GM19328 (cell line): ENCODE results near the gene SPAG17.

Source experiments
- ATAC-seq: cut with Tn5 transposase; IDR thresholded peaks from one replicate; pipeline ENCODE4 v1.9.1; 2021; ENCODE audit warnings: mild to moderate bottlenecking, moderate library complexity; ENCODE audit not compliant: unreplicated experiment

Gene SPAG17

DNA sequence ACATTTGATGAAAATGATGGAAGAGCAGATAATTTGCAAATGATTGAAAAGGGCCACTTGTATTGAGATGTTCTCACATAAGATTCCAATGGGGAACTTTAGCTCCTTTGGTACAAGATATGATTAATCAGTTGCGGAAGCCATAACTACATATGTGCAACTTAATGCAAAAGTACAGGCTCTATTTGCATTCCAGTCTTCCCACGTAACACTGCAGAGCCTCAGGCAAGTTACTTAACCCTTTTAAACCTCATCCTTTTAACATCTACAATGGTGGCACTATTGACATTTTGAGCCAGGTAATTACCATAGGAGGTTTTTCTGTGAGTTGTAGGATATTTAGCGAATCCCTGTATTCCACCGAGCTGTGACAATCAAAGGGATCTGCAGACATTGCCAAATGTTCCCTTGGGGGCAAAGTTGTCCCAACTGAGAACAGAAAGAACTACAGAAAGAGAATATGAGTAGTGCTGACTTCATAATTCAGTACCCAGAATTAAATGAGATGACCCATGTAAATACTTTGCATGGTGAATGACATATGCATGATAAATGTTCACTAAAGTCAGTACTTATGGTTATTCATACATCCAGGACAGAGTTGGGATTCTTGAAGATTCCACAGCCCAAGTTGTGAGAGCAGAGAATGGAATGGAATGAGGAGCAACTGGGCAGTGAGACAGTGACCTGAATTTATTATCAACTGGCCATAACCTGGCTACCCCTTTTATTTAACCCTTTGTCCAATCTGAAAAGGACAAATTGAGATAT, 62.6 kb downstream of the SPAG17 start:
- ATAC-seq = no peak

DNA sequence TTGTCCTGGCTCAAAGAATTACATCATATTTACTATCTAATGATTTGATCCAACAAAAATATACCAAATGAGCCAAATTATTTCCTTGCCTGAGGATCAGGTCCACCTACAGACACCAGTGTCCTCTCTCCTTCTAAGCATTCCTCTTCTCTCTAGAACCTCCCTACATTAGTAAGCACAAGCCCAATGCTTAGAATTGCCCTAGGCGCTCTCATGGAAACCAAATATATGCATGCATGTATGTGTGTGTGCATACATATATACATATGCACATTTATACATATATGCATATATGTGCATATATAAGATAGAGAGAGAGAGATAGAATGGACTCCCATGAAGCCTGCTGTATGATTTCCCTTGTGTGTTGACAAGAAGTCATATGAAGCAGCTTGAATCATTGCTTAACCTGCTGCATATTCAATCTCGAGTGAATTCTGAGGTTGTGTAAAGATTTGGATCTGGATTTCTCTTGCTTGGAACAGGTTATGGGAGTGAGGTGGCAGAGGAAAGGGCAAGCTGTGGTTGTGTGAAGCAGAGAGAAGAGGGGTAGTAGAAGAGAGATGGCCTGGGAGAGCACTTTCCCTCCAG, 66.1 kb downstream of the SPAG17 start:
- ATAC-seq = no peak

DNA sequence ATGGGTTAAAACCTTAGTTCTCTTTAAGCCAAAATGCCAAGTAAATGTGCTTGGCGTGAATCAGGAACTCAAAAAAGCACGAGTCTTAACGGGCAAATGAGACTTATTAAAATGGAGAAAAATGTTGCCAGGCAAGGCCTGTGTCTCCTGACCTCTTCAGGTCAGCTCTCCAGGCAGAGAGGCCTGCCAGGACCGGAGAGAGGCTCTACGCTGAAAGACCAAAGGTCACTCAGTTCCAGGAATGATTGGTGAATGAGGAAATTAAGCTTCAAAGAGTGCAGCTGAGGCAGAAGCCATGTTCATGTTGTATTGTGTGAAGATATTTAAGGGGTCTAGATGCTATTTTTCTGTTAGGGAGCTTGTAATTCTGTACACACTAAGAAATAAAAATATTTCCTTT, 66.6 kb downstream of the SPAG17 start:
- no peak for ATAC-seq

DNA sequence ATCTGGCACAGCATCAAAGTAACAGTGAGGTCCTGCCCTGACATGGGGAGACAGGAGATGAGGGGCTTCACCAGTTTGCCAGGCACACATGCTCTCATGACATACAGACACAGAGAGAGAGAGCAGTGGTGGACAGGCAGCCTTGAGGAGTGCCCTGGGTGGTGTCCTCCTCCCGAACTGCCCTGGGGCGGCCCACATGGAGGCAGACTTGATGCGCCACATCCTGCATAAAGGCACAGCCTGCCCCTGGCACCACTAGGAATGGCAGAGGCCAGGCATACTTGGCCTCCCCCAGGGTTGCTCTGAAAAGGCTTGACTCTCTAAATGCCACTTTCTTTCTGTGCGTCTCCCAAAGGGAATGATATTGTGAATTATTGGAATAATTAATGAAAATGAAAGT, 67.5 kb downstream of the SPAG17 start:
- no peak for ATAC-seq

DNA sequence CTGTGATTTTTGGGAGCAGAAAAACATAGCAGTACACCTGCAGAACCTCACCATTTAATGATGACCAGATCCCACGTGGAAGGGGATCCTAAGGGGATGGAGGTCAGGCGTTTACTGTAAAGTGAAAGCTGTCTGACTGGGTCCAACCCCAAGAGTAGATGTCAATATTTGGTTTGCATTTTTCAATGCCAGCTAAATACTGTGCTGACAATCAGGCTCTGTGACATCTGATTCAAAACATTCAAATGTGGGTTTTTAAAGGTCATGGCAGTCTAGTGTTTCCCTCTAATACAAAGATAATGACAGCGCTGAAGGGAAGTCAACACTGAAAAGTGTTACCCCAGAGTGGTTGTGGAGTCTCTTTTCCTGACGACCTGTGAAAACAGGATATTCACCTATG, 68.1 kb downstream of the SPAG17 start:
- no peak for ATAC-seq

DNA sequence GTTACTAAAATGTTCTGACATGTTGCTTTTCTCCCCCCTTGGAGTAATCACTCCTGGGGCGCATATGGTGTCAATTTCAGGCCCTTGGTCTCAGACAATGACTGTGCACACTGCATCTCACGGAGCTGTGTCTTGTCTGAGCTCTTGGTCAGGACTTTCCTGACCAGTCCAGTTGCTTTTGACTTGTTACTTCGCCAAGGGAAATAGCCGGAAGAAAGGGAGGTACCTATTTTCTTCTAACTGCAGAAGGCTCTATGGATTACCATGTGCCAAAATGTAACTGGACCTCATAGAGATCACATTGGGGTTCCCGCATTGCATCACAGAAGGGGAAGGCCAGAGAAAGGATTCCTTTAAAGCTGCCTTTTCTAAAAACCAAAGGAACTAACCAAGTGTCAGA, 68.6 kb downstream of the SPAG17 start:
- no peak for ATAC-seq

DNA sequence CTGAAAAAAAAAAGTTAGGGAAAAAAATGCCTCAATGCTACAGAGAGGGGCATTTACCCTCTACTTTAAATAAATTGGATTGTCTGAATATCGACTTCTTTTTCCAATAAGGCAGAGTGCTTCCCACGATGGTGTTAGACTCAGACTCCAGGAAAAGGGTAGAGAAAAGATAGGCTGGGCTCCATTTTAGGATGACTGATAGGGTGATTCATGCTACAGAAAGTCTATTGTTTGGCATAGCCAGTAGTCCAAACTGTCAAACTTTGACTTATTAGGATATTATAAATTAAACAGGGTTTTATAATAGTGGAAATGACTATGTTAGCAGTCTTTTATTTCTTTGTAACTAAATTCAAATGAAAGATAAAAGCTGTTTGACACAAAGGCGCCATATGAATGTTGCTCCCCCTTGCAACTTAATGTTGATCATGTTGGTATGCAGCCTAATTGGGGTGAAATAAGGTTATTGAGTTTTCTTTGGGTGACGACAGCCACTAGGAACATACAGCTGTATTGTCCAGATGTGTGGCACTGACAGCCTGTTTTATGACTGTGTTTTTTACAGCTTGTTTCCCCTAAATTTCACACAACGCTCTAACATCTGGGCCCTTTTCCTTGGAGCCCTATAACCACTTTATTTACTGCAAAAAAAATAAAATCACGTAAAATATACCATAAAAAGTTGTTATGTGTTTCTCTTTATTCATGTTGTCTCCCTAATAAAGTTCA, 69.3 kb downstream of the SPAG17 start:
- no peak for ATAC-seq

DNA sequence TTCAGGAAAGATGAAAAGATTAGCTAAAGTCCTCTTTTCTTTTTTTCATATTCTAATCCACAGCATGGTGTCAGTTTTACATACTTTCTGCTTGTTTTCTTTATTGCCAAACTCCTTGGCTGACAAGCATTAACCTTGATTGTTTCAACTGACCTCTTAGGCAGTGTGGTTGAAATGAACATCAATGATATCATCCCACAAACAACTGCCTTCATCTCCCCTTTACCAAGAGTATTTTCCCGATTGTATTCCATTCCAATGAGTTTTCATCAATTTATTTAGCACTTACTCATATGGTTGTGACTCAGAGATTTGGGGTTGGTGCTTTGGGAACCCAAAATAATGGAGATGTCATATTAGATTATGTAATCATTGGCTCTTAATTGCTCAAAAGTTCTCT, 71.8 kb downstream of the SPAG17 start:
- ATAC-seq = no peak

DNA sequence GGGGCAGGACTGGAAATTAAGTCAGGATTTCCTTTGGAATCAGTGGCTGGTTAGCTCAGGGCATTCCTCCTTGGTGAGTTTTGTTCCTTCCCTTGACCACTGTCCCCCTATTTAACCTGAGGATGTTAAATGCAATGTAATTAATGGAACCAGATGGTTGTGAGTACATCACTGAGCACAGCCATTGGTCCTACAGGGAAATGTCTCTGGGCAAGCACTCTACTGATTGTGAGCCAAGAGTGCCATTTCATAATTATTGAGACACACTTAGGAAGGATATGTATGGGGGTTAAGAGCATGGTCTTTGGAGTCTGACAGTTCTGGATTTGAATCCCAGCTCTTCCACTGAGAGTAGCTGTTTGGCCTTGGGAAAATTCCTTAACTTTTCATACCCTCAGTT, 74.4 kb downstream of the SPAG17 start:
- ATAC-seq = no peak

DNA sequence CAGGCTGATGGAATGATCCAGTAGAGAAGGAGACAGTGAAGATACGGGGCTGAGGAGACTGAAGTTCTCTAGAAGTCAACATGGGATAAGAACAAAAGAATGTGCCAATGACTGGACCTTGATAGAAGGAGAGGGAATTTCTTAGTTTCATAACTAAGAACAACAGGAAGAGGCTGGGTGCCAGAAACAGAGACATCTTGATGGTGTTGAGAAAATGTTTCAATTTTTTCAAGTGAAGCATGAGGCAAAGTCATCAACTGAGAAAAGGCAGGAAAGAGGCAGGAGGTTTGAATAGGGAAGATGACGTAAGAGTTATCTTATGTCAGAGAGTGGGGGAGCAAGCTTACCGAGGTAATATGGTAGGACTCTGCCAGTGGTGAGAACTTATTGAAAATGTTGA, 80.1 kb downstream of the SPAG17 start:
- no peak for ATAC-seq

DNA sequence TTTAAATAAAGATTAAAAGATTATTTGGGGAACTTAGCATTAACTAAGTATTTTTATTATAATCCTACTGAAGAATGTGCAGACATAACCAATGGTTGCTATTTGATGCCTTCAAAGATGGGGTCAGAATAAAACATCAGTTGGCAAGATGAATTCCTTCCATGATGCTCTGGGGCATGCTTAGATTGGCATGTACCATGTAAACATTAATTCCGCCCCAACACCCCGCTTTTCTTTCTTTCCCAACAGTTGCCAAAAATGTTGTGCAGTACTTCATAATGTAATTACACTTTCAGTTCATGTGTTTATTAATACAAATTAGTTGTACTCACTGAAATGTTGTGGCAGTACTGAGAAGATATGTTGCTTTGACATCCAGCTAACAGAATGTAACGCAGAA, 82.6 kb downstream of the SPAG17 start:
- ATAC-seq = no peak

DNA sequence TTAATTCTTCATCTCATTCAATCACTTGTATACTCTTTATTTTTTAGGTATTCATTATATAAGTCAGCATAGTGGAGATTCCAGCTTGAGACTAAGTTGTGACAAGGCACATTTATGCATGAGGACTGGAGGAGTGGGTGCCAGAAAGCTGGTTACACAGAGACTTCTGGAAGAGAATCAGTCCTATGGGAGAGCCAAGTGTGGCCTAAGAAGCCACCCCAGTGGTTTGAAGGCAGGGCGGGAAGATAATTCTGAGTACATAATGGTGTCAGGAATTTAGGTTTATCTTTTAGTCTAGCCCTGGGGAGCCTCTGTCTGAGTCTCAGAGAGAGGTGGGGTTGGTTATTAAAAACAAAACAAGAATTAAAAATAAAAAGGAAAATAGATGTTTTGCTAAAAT, 83.0 kb downstream of the SPAG17 start:
- ATAC-seq = no peak

DNA sequence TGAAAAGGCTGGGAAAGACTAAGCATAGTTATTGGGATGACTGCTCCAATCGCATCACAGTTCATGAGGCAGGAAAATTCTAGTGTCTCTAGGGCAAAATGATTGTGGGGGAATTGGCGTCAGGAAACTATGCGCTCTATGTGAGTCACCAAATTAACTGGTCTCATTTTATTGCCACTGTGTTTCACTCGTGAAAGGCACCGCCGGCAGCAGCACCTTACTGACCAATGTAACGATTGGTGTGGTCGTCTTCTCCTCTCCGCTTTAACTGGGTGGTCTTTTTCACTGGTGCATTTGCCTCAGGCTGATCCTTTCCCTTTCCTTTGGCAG, 83.5 kb downstream of the SPAG17 start:
- ATAC-seq = no peak

DNA sequence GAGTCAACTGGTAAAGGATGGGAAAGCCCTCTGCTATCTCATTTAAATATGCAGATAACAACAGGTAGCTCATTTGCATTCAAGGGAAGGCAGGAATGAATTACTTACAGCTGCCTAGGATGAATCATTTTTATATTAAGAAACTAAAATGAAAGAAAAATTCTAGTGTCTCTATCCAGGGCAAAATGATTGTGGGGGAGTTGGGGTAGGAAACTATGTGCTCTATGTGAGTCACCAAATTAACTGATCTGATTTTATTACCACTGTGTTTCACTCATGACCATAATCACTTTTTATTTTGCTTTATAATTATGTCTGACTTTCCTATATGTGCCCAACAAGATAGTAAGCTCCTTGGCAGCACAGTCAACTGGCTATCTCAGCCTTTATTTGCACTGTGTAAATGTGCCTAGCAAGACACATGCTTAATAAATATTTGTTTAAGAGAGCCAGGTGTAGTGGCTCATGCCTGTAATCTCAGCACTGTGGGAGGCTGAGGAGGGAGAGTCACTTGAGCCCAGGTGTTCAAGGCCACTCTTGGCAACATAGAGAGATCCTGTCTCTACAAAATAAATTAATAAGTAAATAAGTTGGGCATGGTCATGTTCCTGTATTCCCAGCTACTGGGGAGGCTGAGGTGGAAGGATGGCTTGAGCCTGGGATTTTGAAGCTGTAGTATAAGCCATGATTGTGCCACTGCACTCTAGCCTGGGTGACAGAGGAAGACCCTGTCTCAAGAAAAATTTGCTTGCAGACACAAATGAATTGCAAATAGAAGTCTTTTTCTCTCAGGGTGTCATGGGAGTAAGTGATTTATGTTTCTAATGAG, 84.1 kb downstream of the SPAG17 start:
- ATAC-seq = no peak

DNA sequence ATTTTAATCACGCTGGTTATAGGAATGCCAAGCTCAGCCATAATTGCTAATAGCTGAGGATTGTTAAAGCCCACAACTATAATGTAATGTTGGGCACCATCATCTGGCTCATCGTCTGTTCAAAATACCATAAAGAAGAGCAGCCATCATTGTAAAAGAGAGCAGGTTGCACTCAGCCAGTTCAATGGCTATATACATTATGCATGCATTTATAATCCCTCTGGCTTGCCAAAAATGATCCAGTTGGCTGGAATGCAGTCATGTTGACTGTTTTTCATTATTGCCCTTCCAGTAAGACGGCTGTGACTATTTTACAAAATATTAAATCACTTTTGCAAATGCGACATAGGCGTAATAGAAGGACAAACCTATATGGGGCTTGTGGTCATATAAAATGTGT, 85.3 kb downstream of the SPAG17 start:
- no peak for ATAC-seq

DNA sequence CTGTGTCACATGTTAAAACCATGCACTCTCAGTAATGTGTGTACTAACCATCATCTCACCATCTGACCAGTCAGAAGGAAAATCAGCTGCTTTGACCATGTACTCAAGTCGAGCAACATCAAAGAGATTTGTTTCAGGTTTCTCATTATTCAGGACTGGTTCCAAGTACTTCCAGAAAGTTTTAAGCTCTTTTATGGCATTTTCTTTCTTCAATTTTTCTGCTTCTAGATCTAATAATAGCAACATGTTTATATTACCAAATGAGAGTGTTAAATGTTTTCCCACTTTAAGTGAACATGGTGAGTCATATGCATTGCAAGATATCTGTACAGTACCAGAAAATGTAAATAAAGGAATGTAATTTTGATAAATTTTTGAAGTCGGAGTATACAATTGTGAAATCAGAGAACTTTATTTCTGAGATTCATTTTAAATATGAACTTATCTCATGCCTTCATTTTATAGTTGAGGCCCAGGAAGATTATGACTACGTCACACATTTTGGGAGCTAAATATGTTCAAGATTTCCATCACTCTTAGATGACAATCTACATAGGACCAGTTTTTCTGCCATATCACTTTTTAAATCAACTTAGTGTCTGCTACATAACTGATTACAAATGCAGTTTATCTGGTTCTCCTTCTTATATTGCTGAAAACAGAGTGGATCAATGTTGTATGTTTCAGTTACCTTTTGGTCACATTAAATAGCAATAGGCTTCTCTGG, 87.2 kb downstream of the SPAG17 start:
- ATAC-seq = no peak

DNA sequence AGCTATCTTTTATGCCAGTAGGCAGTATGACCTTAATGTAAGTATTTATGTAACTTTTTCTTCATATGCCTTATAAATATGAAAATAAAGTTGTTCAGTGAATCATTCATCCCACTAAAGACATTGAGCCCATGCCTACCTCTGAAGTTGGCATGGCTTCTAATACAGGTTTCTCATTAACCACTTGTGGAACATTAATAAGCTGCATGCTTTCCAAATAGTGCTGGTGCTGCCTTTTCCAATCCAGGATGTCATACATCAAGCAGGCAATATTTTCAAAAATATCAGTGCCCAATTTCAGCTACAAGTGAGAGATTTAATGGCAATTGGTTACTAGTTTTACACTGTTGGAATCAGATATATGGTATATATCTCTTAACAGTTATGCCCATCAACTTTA, 92.0 kb downstream of the SPAG17 start:
- no peak for ATAC-seq

DNA sequence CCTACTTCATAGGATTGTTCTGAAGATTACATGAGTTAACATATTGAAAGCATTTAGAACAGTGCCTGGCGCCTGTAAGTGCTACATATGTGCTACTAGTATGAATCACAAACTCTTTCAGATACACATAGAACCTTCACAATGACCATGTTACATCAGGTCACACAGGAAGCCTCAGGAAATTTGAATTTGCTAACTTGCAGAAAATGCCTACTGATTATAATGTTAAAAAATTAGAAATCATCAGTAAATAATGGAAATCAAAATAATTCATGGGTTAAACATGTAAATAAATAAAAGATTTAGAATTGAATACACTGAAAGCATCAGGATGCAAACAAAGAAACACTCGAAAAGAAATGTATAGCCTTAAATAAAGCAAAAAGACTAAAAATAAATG, 94.9 kb downstream of the SPAG17 start:
- ATAC-seq = no peak

DNA sequence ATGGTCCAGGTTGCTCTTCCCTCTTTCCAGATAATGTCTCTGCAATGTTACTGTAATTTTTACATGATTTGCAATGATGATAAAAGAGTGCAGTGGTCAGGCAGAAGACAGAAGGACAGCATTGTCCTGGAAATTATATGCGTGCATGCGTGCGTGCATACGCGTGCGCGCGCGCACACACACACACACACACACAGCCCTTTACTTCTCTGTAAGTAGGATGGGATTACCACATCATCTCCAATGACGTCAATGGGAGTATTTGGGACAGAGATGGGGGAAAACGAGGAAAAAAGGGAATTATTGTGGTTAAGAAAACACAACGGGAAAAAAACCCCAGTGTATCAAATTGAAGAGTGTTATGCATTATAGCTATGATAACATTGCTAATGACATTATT, 99.7 kb downstream of the SPAG17 start:
- ATAC-seq = no peak

DNA sequence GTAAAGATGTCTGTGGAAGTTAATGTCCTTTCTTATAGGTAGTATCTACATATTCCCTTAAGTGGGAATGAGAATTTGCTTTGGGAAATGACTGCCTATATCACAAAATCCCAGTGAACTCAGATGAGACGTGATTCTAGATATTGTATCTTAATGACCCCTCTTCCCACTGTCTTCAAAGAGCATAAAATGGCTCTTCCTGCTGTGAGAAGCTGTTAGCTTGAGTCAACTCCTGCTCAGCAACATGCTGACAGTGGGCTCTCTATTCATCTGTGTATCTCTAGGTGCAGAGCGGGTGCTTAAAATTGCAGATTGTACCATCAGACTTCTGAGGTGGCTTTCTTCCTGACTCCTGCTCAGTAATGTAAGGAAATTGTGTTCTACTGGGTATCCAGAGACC, 100.6 kb downstream of the SPAG17 start:
- no peak for ATAC-seq

DNA sequence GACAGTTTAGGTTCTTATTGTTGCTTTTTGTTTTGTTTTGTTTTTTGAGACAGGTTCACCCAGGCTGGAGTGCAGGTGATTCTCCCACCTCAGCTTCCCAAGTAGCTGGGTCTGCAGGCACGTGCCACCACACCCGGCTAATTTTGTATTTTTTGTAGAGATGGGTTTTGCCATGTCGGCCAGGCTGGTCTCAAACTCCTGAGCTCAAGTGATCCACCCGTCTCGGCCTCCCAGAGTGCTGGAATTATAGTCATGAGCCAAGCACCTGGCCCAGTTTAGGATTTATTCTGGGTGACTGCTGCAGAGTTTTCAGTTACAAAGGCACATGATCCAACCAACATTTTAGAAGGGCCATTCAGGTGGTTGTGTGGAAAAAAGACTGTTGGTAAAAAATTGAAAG, 102.0 kb downstream of the SPAG17 start:
- ATAC-seq = no peak
